Measurements from ENCODE around the gene SLC41A1. TPM values are rescaled to one million over a fixed set of nuclear protein-coding genes. Genes with fewer than 3 reads are reported as not detected.

Gene SLC41A1
- polyA plus RNA-seq, 1 donor: 8.2 TPM

- no peaks in the 10 kb centered on the region for H3K9me3 ChIP-seq (ENCODE audit: control insufficient read depth, low read depth, low read length)
- no peak overlapping the region for H3K27ac ChIP-seq (ENCODE audit: low read length)
- H3K4me1 ChIP-seq (ENCODE audit: control insufficient read depth, insufficient read depth, low read length): no peaks in the 10 kb centered on the region
- no peak for DNase-seq
- H3K27me3 ChIP-seq (ENCODE audit: control insufficient read depth, insufficient read depth, low read length): no peaks in the 10 kb centered on the region
- no peak overlapping the region for H3K4me3 ChIP-seq (ENCODE audit: low read length)
- H3K36me3 ChIP-seq (ENCODE audit: control insufficient read depth, insufficient read depth, low read length): no peaks in the 10 kb centered on the region
These were observed 49.0 kb downstream of the SLC41A1 start for GRCh38 chr1:205763980-205764379.

- no peak for DNase-seq
- no peak overlapping the region for H3K27ac ChIP-seq (ENCODE audit: low read length)
- no peak overlapping the region for H3K4me3 ChIP-seq (ENCODE audit: low read length)
- H3K9me3 ChIP-seq (ENCODE audit: control insufficient read depth, low read depth, low read length): no peaks in the 10 kb centered on the region
- H3K4me1 ChIP-seq (ENCODE audit: control insufficient read depth, insufficient read depth, low read length): no peaks in the 10 kb centered on the region
- WGBS (ENCODE audit: insufficient coverage, low lambda C conversion rate): 0% methylated on average over 1 of the region's 3 CpGs
- no peaks in the 10 kb centered on the region for H3K36me3 ChIP-seq (ENCODE audit: control insufficient read depth, insufficient read depth, low read length)
- H3K27me3 ChIP-seq (ENCODE audit: control insufficient read depth, insufficient read depth, low read length): no peaks in the 10 kb centered on the region
These were observed 52.4 kb downstream of the SLC41A1 start for GRCh38 chr1:205760606-205761005.

- H3K9me3 ChIP-seq (ENCODE audit: control insufficient read depth, low read depth, low read length): no peaks in the 10 kb centered on the region
- H3K4me3 ChIP-seq (ENCODE audit: low read length): no peak overlapping the region
- H3K27me3 ChIP-seq (ENCODE audit: control insufficient read depth, insufficient read depth, low read length): no peaks in the 10 kb centered on the region
- no peak for DNase-seq
- no peak overlapping the region for H3K27ac ChIP-seq (ENCODE audit: low read length)
- no peaks in the 10 kb centered on the region for H3K4me1 ChIP-seq (ENCODE audit: control insufficient read depth, insufficient read depth, low read length)
- H3K36me3 ChIP-seq (ENCODE audit: control insufficient read depth, insufficient read depth, low read length): no peaks in the 10 kb centered on the region
- WGBS (ENCODE audit: insufficient coverage, low lambda C conversion rate): 100% methylated on average over 2 of the region's 3 CpGs
These were observed 56.4 kb downstream of the SLC41A1 start for GRCh38 chr1:205756552-205756951.

- H3K36me3 ChIP-seq (ENCODE audit: control insufficient read depth, insufficient read depth, low read length): no peaks in the 10 kb centered on the region
- H3K4me3 ChIP-seq (ENCODE audit: low read length): no peak overlapping the region
- H3K27me3 ChIP-seq (ENCODE audit: control insufficient read depth, insufficient read depth, low read length): no peaks in the 10 kb centered on the region
- no peak for DNase-seq
- no peaks in the 10 kb centered on the region for H3K9me3 ChIP-seq (ENCODE audit: control insufficient read depth, low read depth, low read length)
- WGBS (ENCODE audit: insufficient coverage, low lambda C conversion rate): 100% methylated on average over 1 of the region's 5 CpGs
- no peak overlapping the region for H3K27ac ChIP-seq (ENCODE audit: low read length)
- no peaks in the 10 kb centered on the region for H3K4me1 ChIP-seq (ENCODE audit: control insufficient read depth, insufficient read depth, low read length)
These were observed 58.1 kb downstream of the SLC41A1 start for GRCh38 chr1:205754857-205755256.

- no peak overlapping the region for H3K4me3 ChIP-seq (ENCODE audit: low read length)
- H3K27ac ChIP-seq (ENCODE audit: low read length): no peak overlapping the region
- peaks cover 7% of the 10 kb centered on the region for H3K4me1 ChIP-seq (ENCODE audit: control insufficient read depth, insufficient read depth, low read length)
- WGBS (ENCODE audit: insufficient coverage, low lambda C conversion rate): 100% methylated on average over 2 of the region's 13 CpGs
- DNase-seq: no peak
- no peaks in the 10 kb centered on the region for H3K9me3 ChIP-seq (ENCODE audit: control insufficient read depth, low read depth, low read length)
- H3K36me3 ChIP-seq (ENCODE audit: control insufficient read depth, insufficient read depth, low read length): no peaks in the 10 kb centered on the region
- no peaks in the 10 kb centered on the region for H3K27me3 ChIP-seq (ENCODE audit: control insufficient read depth, insufficient read depth, low read length)
These were observed 61.9 kb downstream of the SLC41A1 start for GRCh38 chr1:205751036-205751651.

- DNase-seq: peak; percentile 97 to 99
- peak within 1 kb of the TSS; percentile 96 for H3K27ac ChIP-seq (ENCODE audit: low read length)
- no peaks in the 10 kb centered on the region for H3K27me3 ChIP-seq (ENCODE audit: control insufficient read depth, insufficient read depth, low read length)
- H3K4me3 ChIP-seq (ENCODE audit: low read length): peak within 1 kb of the TSS; percentile 85
- no peaks in the 10 kb centered on the region for H3K9me3 ChIP-seq (ENCODE audit: control insufficient read depth, low read depth, low read length)
- WGBS (ENCODE audit: insufficient coverage, low lambda C conversion rate): no CpG with 5 or more reads among the region's 27 CpGs
- H3K4me1 ChIP-seq (ENCODE audit: control insufficient read depth, insufficient read depth, low read length): peaks cover 7% of the 10 kb centered on the region
- no peaks in the 10 kb centered on the region for H3K36me3 ChIP-seq (ENCODE audit: control insufficient read depth, insufficient read depth, low read length)
These were observed 62.6 kb downstream of the SLC41A1 start, which contains the start of gene NUCKS1 for GRCh38 chr1:205750138-205751035. TSS of gene NUCKS1 (minus strand) at chr1:205750182. CDS start at chr1:205749973, 209 bp downstream.

GRCh38 chr1:205749234-205750137 is 63.5 kb downstream of the SLC41A1 start:
- Histone ChIP-seq H3K4me3 (ENCODE audit: low read length) (peak overlapping the region; percentile 85), H3K9me3 (ENCODE audit: control insufficient read depth, low read depth, low read length) (no peaks in the 10 kb centered on the region), H3K27me3 (ENCODE audit: control insufficient read depth, insufficient read depth, low read length) (no peaks in the 10 kb centered on the region), H3K36me3 (ENCODE audit: control insufficient read depth, insufficient read depth, low read length) (no peaks in the 10 kb centered on the region), H3K27ac (ENCODE audit: low read length) (peak overlapping the region; percentile 96), H3K4me1 (ENCODE audit: control insufficient read depth, insufficient read depth, low read length) (peaks cover 7% of the 10 kb centered on the region)
- no CpG with 5 or more reads among the region's 81 CpGs for WGBS (ENCODE audit: insufficient coverage, low lambda C conversion rate)
- peak; percentile 98 for DNase-seq

GRCh38 chr1:205748403-205749233 is 64.4 kb downstream of the SLC41A1 start:
- no peaks in the 10 kb centered on the region for H3K27me3 ChIP-seq (ENCODE audit: control insufficient read depth, insufficient read depth, low read length)
- DNase-seq: peak in 1 of 2 donors; percentile 12
- WGBS (ENCODE audit: insufficient coverage, low lambda C conversion rate): 10% methylated on average over 4 of the region's 25 CpGs
- H3K36me3 ChIP-seq (ENCODE audit: control insufficient read depth, insufficient read depth, low read length): no peaks in the 10 kb centered on the region
- H3K9me3 ChIP-seq (ENCODE audit: control insufficient read depth, low read depth, low read length): no peaks in the 10 kb centered on the region
- H3K4me1 ChIP-seq (ENCODE audit: control insufficient read depth, insufficient read depth, low read length): peaks cover 7% of the 10 kb centered on the region
- peak overlapping the region; percentile 96 for H3K27ac ChIP-seq (ENCODE audit: low read length)
- H3K4me3 ChIP-seq (ENCODE audit: low read length): peak overlapping the region; percentile 85

GRCh38 chr1:205746757-205747412 is 66.1 kb downstream of the SLC41A1 start:
- no peak for DNase-seq
- no peaks in the 10 kb centered on the region for H3K9me3 ChIP-seq (ENCODE audit: control insufficient read depth, low read depth, low read length)
- H3K4me3 ChIP-seq (ENCODE audit: low read length): no peak overlapping the region
- H3K36me3 ChIP-seq (ENCODE audit: control insufficient read depth, insufficient read depth, low read length): no peaks in the 10 kb centered on the region
- no CpG with 5 or more reads among the region's 5 CpGs for WGBS (ENCODE audit: insufficient coverage, low lambda C conversion rate)
- no peaks in the 10 kb centered on the region for H3K27me3 ChIP-seq (ENCODE audit: control insufficient read depth, insufficient read depth, low read length)
- peaks cover 12% of the 10 kb centered on the region for H3K4me1 ChIP-seq (ENCODE audit: control insufficient read depth, insufficient read depth, low read length)
- H3K27ac ChIP-seq (ENCODE audit: low read length): no peak overlapping the region

All from large intestine (tissue), 3 donors.